IMR-90 (cell line): ENCODE results near the gene PDE6A.

Experiments used
- CEBPB ChIP-seq: IDR thresholded peaks from 2 replicates; pipeline ENCODE4 v1.6.1; 2012; ENCODE audit warnings: low read depth, low read length, improper control_type of control experiment
- MAFK ChIP-seq: IDR thresholded peaks from 2 replicates; pipeline ENCODE4 v1.6.1; 2012; ENCODE audit warnings: low read depth, low read length, improper control_type of control experiment
- MXI1 ChIP-seq: IDR thresholded peaks from 2 replicates; pipeline ENCODE4 v1.6.1; 2012; ENCODE audit warnings: low read depth, mild to moderate bottlenecking, low read length, moderate library complexity, borderline replicate concordance
- NFE2L2 ChIP-seq: fragments of 150-350 bp; IDR thresholded peaks from 2 replicates; pipeline ENCODE4 v1.6.1; 2016; ENCODE audit warnings: low read depth, mild to moderate bottlenecking, low read length
- POLR2A ChIP-seq: IDR thresholded peaks from 2 replicates; pipeline ENCODE4 v1.6.1; 2012; ENCODE audit warnings: mild to moderate bottlenecking, low read depth, low read length
- RAD21 ChIP-seq: IDR thresholded peaks from 2 replicates; pipeline ENCODE4 v1.6.1; 2012; ENCODE audit warnings: low read length, improper control_type of control experiment
- RCOR1 ChIP-seq: IDR thresholded peaks from 2 replicates; pipeline ENCODE4 v1.6.1; 2012; ENCODE audit warnings: mild to moderate bottlenecking, low read length, improper control_type of control experiment; ENCODE audit not compliant: insufficient replicate concordance
- SMC3 ChIP-seq: fragments of 150-350 bp; IDR thresholded peaks from 2 replicates; pipeline ENCODE4 v1.6.1; 2016; ENCODE audit warnings: low read depth, mild to moderate bottlenecking, antibody characterized with exemption, low read length, moderate library complexity
- TF ChIP-seq, protein P1 (sequence below): conservative IDR thresholded peaks from 2 replicates; pipeline ENCODE4 v1.5.1; 2012; ENCODE audit warnings: mild to moderate bottlenecking, low read depth, low read length, improper control_type of control experiment
- TF ChIP-seq, protein P2 (sequence below): fragments of 150-350 bp; IDR thresholded peaks from 2 replicates; pipeline ENCODE4 v1.6.1; 2017; ENCODE audit warnings: mild to moderate bottlenecking, antibody characterized with exemption, low read length, low read depth

- TF ChIP-seq, protein P1, sequence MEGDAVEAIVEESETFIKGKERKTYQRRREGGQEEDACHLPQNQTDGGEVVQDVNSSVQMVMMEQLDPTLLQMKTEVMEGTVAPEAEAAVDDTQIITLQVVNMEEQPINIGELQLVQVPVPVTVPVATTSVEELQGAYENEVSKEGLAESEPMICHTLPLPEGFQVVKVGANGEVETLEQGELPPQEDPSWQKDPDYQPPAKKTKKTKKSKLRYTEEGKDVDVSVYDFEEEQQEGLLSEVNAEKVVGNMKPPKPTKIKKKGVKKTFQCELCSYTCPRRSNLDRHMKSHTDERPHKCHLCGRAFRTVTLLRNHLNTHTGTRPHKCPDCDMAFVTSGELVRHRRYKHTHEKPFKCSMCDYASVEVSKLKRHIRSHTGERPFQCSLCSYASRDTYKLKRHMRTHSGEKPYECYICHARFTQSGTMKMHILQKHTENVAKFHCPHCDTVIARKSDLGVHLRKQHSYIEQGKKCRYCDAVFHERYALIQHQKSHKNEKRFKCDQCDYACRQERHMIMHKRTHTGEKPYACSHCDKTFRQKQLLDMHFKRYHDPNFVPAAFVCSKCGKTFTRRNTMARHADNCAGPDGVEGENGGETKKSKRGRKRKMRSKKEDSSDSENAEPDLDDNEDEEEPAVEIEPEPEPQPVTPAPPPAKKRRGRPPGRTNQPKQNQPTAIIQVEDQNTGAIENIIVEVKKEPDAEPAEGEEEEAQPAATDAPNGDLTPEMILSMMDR = no peak
- TF ChIP-seq POLR2A (no peak), RCOR1 (no peak), MAFK (no peak), CEBPB (no peak), MXI1 (no peak), SMC3 (no peak), NFE2L2 (no peak), RAD21 (no peak)
- TF ChIP-seq, protein P2, sequence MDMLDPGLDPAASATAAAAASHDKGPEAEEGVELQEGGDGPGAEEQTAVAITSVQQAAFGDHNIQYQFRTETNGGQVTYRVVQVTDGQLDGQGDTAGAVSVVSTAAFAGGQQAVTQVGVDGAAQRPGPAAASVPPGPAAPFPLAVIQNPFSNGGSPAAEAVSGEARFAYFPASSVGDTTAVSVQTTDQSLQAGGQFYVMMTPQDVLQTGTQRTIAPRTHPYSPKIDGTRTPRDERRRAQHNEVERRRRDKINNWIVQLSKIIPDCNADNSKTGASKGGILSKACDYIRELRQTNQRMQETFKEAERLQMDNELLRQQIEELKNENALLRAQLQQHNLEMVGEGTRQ = no peak
These were observed 45.8 kb downstream of the PDE6A start for GRCh38 chr5:149898811-149899210.
